Thyroid gland (tissue), 4 donors: Measurements from ENCODE around the gene NR3C2. TPM values are rescaled to one million over a fixed set of nuclear protein-coding genes. Genes with fewer than 3 reads are reported as not detected.

Source experiments
- DNase-seq, 2 donors: peaks; one replicate each; pipeline ENCODE4 v3.0.0-alpha.2; 2019
- H3K27ac ChIP-seq, 3 donors: fragments of 200-600 bp; sonication (generic); 1 replicate in 2 of 3; 2 replicates in 1 of 3; pipeline ENCODE4 v1.5.1; 2016 to 2019; ENCODE audit warnings: mild to moderate bottlenecking in 1 of 3, moderate library complexity in 1 of 3
- H3K27me3 ChIP-seq: fragments of 200-600 bp; sonication (generic); one replicate; pipeline ENCODE4 v1.5.1; 2019
- H3K36me3 ChIP-seq, 2 donors: fragments of 200-600 bp; sonication (generic); one replicate each; pipeline ENCODE4 v1.5.1; 2016 to 2019
- H3K4me1 ChIP-seq, 2 donors: fragments of 200-600 bp; sonication (generic); one replicate each; pipeline ENCODE4 v1.5.1; 2017 to 2019
- H3K4me3 ChIP-seq, 3 donors: fragments of 200-600 bp; sonication (generic); replicated peaks in 1 of 3; 1 replicate in 2 of 3; 2 replicates in 1 of 3; pipeline ENCODE4 v1.5.1; 2016; ENCODE audit warnings: mild to moderate bottlenecking in 1 of 3
- H3K9me3 ChIP-seq: fragments of 200-600 bp; sonication (generic); one replicate; pipeline ENCODE4 v1.5.1; 2017
- POLR2A ChIP-seq, 2 donors: fragments of 450-650 bp; IDR thresholded peaks; one replicate each; pipeline ENCODE4 v1.6.1; 2017; ENCODE audit warnings: antibody characterized with exemption in 2 of 2, mild to moderate bottlenecking in 2 of 2, moderate library complexity in 1 of 2
- WGBS, 2 donors: methylation state at CpG; one replicate each; pipeline ENCODE4 v1.1.5; 2017; 5-methylcytosine and 5-hydroxymethylcytosine counted together
- intact Hi-C: fragments of 100-400 bp; cut with DNase I; formaldehyde crosslinking; loops from one replicate; pipeline ENCODE4 v1.15.1; 2023
- total RNA-seq, 4 donors: library from RNA; depleted of rRNA; stranded (reverse); fragments of >200 nt; gene quantifications; one replicate each; pipeline ENCODE4 v1.2.3, GENCODE V29; 2016
- TF ChIP-seq, protein P1 (sequence below), 6 experiments: fragments of 200-600 bp in 3 of 6; fragments of 450-650 bp in 3 of 6; sonication (generic) in 3 of 6; IDR thresholded peaks; one replicate each; pipeline ENCODE4 v1.5.1; 2016 to 2019; ENCODE audit warnings: antibody characterized with exemption in 6 of 6, mild to moderate bottlenecking in 2 of 6, inconsistent platforms in 1 of 6, moderate library complexity in 1 of 6

NR3C2 gene
- total RNA-seq, 4 donors from 2014 or later, result 51.6 to 161 (median 72.3) TPM

DNA sequence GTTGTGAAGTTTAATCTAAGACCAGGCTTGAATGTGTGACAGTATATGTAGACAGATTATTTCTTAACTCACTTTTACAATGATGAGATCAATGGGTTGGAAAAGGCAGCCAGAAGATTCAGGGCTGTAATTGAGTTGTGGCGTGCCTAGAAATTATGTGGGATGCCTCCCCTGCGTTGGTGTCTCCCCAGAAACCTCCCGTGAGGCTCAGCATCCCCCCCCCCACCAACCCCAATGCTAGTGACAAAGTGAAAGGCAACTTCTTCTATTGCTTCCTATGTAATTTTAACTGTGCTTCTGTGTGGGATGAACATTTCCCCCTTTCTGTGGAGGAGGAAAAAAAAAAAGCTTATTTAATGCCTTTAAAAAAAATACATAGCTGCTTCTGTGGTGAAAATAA lies 412.4 kb downstream of the NR3C2 start:
- WGBS, 2 donors, result 92 to 99% methylated on average over 3 of the region's 3 CpGs
- DNase-seq, result no peak
- Histone ChIP-seq H3K4me3 (no peak overlapping the region), H3K27me3 (no peaks in the 10 kb centered on the region), H3K4me1 (peaks cover 3 to 5% of the 10 kb centered on the region in 2 donors), H3K27ac (no peak overlapping the region), H3K36me3 (no peaks in the 10 kb centered on the region), H3K9me3 (no peaks in the 10 kb centered on the region)
- TF ChIP-seq, protein P1, sequence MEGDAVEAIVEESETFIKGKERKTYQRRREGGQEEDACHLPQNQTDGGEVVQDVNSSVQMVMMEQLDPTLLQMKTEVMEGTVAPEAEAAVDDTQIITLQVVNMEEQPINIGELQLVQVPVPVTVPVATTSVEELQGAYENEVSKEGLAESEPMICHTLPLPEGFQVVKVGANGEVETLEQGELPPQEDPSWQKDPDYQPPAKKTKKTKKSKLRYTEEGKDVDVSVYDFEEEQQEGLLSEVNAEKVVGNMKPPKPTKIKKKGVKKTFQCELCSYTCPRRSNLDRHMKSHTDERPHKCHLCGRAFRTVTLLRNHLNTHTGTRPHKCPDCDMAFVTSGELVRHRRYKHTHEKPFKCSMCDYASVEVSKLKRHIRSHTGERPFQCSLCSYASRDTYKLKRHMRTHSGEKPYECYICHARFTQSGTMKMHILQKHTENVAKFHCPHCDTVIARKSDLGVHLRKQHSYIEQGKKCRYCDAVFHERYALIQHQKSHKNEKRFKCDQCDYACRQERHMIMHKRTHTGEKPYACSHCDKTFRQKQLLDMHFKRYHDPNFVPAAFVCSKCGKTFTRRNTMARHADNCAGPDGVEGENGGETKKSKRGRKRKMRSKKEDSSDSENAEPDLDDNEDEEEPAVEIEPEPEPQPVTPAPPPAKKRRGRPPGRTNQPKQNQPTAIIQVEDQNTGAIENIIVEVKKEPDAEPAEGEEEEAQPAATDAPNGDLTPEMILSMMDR (IDR thresholded peaks at IDR 0.05), result no peak
- no peak for TF ChIP-seq POLR2A (IDR thresholded peaks at IDR 0.05)
- intact Hi-C loops, result no loop called here
